ENCODE measurements around the gene TCF12. TPM values are rescaled to one million over a fixed set of nuclear protein-coding genes. Genes with fewer than 3 reads are reported as not detected.

TCF12 gene
- total and polyA plus RNA-seq, 2 of the 8 experiments (the other 6 are each of a cell fraction or from before 2014, with no cell fraction given) = 85.8 to 101 TPM

DNA sequence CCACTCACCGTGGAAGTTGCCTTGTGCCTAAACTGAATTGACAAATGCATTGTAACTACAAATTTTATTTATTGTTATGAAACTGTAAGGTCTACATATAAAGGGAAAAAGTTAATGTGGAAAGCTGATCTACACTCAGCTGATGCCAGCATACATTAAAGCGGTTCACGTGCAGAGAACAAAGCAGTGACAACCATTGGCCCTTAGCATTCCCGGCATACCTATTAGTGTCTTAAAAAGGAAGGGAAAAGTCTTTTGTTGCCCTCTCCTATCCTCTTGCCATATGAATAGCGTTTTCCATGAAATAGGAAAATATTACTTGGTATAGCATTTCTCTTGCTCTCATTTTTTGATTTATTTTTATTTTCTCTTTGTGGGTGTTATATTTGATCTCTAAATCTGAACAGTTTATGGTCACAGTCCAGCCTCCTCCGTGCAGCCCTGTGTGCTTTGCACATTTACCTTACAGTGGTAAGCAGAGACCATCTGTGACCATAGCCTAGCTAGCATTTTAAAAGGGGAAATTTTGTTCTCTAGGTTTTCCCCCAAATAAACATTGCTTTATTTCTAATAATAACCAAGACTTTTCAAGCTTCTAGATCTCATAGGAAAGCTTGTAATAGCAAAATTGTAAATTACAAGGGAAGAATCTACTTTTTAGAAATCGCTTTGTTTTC, 368.1 kb downstream of the TCF12 start:
- Histone ChIP-seq H4K91ac (replicated peaks; ENCODE audit: insufficient read length, low read length) (no peak overlapping the region), H3K9ac (replicated peaks in 1 of 4; ENCODE audit: extremely low read depth in 1 of 4, low read depth in 3 of 4, low read length in 3 of 4) (no peak overlapping the region), H2BK120ac (replicated peaks; ENCODE audit: low read depth, low read length) (no peak overlapping the region), H3K9me3 (ENCODE audit: insufficient read depth in 2 of 2, low read depth in 1 of 2, low read length in 1 of 2) (no peaks in the 10 kb centered on the region), H4K5ac (ENCODE audit: insufficient read length, low read depth, low read length) (no peak overlapping the region), H3K27ac (ENCODE audit: low read depth, low read length) (no peak overlapping the region), H3K23ac (ENCODE audit: insufficient read length) (no peak overlapping the region), H3K18ac (ENCODE audit: extremely low read depth, low read length) (no peak overlapping the region), H3K27me3 (replicated peaks in 1 of 4; ENCODE audit: control insufficient read depth in 3 of 4, extremely low read depth in 1 of 4, insufficient read depth in 3 of 4, low read length in 3 of 4) (no peaks in the 10 kb centered on the region), H3K4ac (replicated peaks; ENCODE audit: insufficient read length, low read depth, low read length) (no peak overlapping the region), H2BK15ac (ENCODE audit: low read length) (no peak overlapping the region), H2AK5ac (ENCODE audit: low read depth, low read length) (no peak overlapping the region; the same call in 1 of the 2 replicates), H3K56ac (replicated peaks; ENCODE audit: insufficient read length, low read depth, low read length) (no peak overlapping the region), H3K4me2 (ENCODE audit: insufficient read depth in 1 of 2, low read depth in 2 of 2, low read length in 2 of 2) (no peak overlapping the region; a peak in 1 of 4 replicates), H4K8ac (ENCODE audit: extremely low read depth, insufficient read depth, low read length) (no peak overlapping the region), H2AFZ (ENCODE audit: low read length) (no peak overlapping the region), H2BK12ac (ENCODE audit: low read depth, low read length) (no peak overlapping the region), H3K23me2 (ENCODE audit: low read depth, low read length) (no peaks in the 10 kb centered on the region), H3K14ac (ENCODE audit: insufficient read length) (no peak overlapping the region), H4K20me1 (replicated peaks in 1 of 2; ENCODE audit: control insufficient read depth in 1 of 2, insufficient read depth in 2 of 2, low read length in 2 of 2) (no peaks in the 10 kb centered on the region), H2BK20ac (ENCODE audit: low read length) (no peak overlapping the region), H3K79me2 (ENCODE audit: control insufficient read depth in 1 of 2, insufficient read depth in 2 of 2, low read length in 2 of 2) (no peaks in the 10 kb centered on the region), H3K4me1 (replicated peaks in 1 of 4; ENCODE audit: control insufficient read depth in 3 of 4, insufficient read depth in 4 of 4, low read length in 3 of 4) (peaks cover 0 to 12% (median 5%) of the 10 kb centered on the region in 4 experiments; a peak in 3 of 7 replicates), H3K4me3 (ENCODE audit: extremely low read depth in 1 of 4, insufficient read depth in 2 of 4, low read depth in 3 of 4, low read length in 4 of 4) (no peak overlapping the region), H2BK5ac (ENCODE audit: low read depth, low read length) (peak overlapping the region; percentile 1), H3K79me1 (ENCODE audit: low read depth, low read length) (no peaks in the 10 kb centered on the region), H3K36me3 (ENCODE audit: control insufficient read depth in 2 of 4, insufficient read depth in 4 of 4, low read length in 3 of 4) (peaks cover 0 to 25% (median 9%) of the 10 kb centered on the region in 4 experiments; a peak in 5 of 8 replicates)
- WGBS, 2 experiments (ENCODE audit: extremely low coverage in 1 of 2, insufficient coverage in 1 of 2, insufficient read length in 1 of 2, insufficient replicate concordance in 2 of 2, low coverage in 1 of 2, low lambda C conversion rate in 2 of 2, missing lambda C conversion rate in 1 of 2) = 79% methylated on average over 7 of the region's 7 CpGs; no CpG with 5 or more reads in 1 of the 2 experiments
- TF ChIP-seq TEAD4 (IDR thresholded peaks at IDR 0.05; ENCODE audit: low read depth, low read length) (peak; percentile 71), NRF1 (IDR thresholded peaks at IDR 0.05; ENCODE audit: low read depth, low read length) (no peak)
- CTCF ChIA-PET (ENCODE audit: partially characterized antibody) = interaction anchor here (1.0 to 1.9 kb wide), 6 partner anchors 10 to 152 kb away, joined by 3 to 5 read pairs (median 4); no protein-coding TSS in a partner anchor
- DNase-seq (ENCODE audit: low read depth in 1 of 2, low spot score in 2 of 2) (no peak), FAIRE-seq (no peak)
- POLR2A ChIA-PET (ENCODE audit: partially characterized antibody) = interaction anchor here (1.2 to 1.4 kb wide), 2 partner anchors 10 to 20 kb away, joined by 4 read pairs; no protein-coding TSS in a partner anchor
